ENCODE data around the gene DNAJC10. TPM values are rescaled to one million over a fixed set of nuclear protein-coding genes. Genes with fewer than 3 reads are reported as not detected.

The DNAJC10 gene
- total RNA-seq, 1 donor from 2014 or later: 110 TPM

DNA sequence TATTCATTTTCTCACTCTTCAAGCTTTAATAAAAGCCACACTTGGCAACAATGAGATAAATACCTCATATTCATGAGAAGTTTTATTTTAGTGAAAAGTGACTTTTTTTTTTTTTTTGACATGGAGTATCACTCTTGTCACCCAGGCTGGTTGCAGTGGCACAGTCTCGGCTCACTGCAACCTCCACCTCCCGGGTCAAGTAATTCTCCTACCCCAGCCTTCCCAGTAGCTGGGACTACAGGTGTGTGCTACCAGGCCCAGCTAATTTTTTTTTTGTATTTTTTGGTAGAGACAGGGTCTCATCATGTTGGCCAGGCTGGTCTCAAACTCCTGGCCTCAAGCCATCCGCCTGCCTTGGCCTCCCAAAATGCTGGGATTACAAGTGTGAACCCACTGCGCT lies 103.4 kb downstream of the DNAJC10 start:
- Mint-ChIP-seq H3K4me3 (no peak overlapping the region), H3K27ac (no peak overlapping the region), H3K9me3 (no peaks in the 10 kb centered on the region), H3K4me1 (ENCODE audit: unreplicated experiment) (peaks cover 44% of the 10 kb centered on the region), H3K36me3 (no peaks in the 10 kb centered on the region), H3K27me3 (peaks cover 5% of the 10 kb centered on the region)
- DNase-seq (ENCODE audit: extremely low spot score, unreplicated experiment): no peak
- no peak for TF ChIP-seq CTCF (conservative IDR thresholded peaks at IDR 0.05)

GRCh38 chr2:182821182-182821581 lies 105.1 kb downstream of the DNAJC10 start:
- no peak overlapping the region for H3K4me3 Mint-ChIP-seq
- no peak for DNase-seq (ENCODE audit: extremely low spot score, unreplicated experiment)
- TF ChIP-seq CTCF (conservative IDR thresholded peaks at IDR 0.05): no peak
- H3K36me3 Mint-ChIP-seq: no peaks in the 10 kb centered on the region
- H3K27me3 Mint-ChIP-seq: peaks cover 6% of the 10 kb centered on the region
- H3K27ac Mint-ChIP-seq: no peak overlapping the region
- no peaks in the 10 kb centered on the region for H3K9me3 Mint-ChIP-seq
- H3K4me1 Mint-ChIP-seq (ENCODE audit: unreplicated experiment): peaks cover 58% of the 10 kb centered on the region

- Mint-ChIP-seq H3K27me3 (peaks cover 6% of the 10 kb centered on the region), H3K27ac (no peak overlapping the region), H3K4me3 (no peak overlapping the region), H3K9me3 (no peaks in the 10 kb centered on the region), H3K4me1 (ENCODE audit: unreplicated experiment) (peaks cover 59% of the 10 kb centered on the region), H3K36me3 (no peaks in the 10 kb centered on the region)
- TF ChIP-seq CTCF (conservative IDR thresholded peaks at IDR 0.05): no peak
- no peak for DNase-seq (ENCODE audit: extremely low spot score, unreplicated experiment)
Measured at GRCh38 chr2:182822733-182823132, 106.7 kb downstream of the DNAJC10 start.

DNA sequence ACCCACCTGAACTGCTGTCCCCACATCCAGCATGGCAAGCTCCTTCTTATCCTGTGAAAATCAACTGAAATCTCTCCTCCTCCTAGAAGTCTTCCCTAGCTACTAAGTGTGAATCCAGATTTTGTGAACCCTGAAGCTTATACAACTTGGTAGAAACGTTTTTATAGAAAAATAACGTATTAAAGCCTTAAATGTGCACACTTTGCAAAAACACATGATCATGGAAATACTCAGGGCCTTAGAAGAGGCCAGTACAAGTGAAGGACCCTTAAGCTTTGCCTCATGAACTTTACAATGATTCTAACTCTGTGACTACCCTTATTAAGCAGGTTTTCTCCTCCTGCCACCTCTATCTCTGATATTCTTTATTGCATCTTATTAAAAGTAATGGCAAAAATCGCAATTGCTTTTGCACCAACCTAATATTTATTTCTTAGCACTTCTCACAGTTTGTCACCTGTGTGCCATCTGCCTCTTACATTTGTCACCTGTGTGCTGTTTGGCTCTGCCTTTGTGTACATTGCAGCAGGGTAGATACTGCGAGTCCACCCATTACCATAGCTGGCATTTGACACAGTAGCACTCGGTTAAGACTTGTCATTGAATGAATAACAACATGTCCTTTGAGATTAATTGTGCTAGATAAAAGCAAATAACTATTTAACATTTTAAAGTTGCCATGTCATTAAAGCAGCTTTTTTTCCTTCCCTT lies 108.2 kb downstream of the DNAJC10 start:
- Mint-ChIP-seq H3K4me1 (ENCODE audit: unreplicated experiment) (peaks cover 47% of the 10 kb centered on the region), H3K27ac (no peak overlapping the region), H3K4me3 (no peak overlapping the region), H3K36me3 (no peaks in the 10 kb centered on the region), H3K27me3 (peaks cover 6% of the 10 kb centered on the region), H3K9me3 (no peaks in the 10 kb centered on the region)
- TF ChIP-seq CTCF (conservative IDR thresholded peaks at IDR 0.05): no peak
- DNase-seq (ENCODE audit: extremely low spot score, unreplicated experiment): no peak

- Mint-ChIP-seq H3K27me3 (peaks cover 6% of the 10 kb centered on the region), H3K36me3 (no peaks in the 10 kb centered on the region), H3K4me1 (ENCODE audit: unreplicated experiment) (peaks cover 50% of the 10 kb centered on the region), H3K4me3 (no peak overlapping the region), H3K27ac (no peak overlapping the region), H3K9me3 (no peaks in the 10 kb centered on the region)
- TF ChIP-seq CTCF (conservative IDR thresholded peaks at IDR 0.05): no peak
- DNase-seq (ENCODE audit: extremely low spot score, unreplicated experiment): no peak
Measured at GRCh38 chr2:182824767-182825158, 108.7 kb downstream of the DNAJC10 start.

Data from type B pancreatic cell (in vitro differentiated cells).